HG02973 (cell line): ENCODE measurements around the gene IQSEC1.

ENCODE experiments used
- ATAC-seq: cut with Tn5 transposase; IDR thresholded peaks from one replicate; pipeline ENCODE4 v1.9.1; 2021; ENCODE audit warnings: moderate library complexity; ENCODE audit not compliant: unreplicated experiment

The IQSEC1 gene

GRCh38 chr3:12943124-12944021, 129.9 kb downstream of the IQSEC1 start:
- ATAC-seq = no peak

GRCh38 chr3:12941495-12942023, 131.7 kb downstream of the IQSEC1 start:
- ATAC-seq = no peak

GRCh38 chr3:12940854-12941253, 132.4 kb downstream of the IQSEC1 start:
- ATAC-seq = no peak

GRCh38 chr3:12939137-12939536, 134.1 kb downstream of the IQSEC1 start:
- no peak for ATAC-seq

DNA sequence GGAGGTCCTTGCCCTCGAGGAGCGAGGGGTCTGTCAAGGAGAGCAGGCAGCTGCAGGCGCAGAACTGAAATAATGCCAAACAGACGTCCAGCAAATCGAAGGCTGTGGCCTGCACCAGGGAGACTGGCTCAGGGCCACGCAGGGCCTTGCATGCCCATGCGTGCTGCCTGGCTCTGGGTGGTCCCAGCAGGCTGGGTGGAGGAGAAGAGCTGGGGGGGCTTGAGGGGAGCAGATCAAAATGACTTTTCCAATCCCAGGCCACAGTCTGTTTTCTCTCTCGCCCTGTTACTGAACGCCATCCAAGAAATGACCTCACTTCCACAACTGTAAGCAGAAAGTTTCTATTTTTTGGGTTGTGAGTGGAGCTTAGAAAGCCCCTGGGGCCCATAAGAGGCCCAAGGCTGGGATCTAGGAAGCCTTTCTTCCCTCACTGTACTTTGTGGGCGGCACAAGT, 134.9 kb downstream of the IQSEC1 start:
- ATAC-seq = no peak

- no peak for ATAC-seq
Observed at GRCh38 chr3:12935861-12936830, 137.1 kb downstream of the IQSEC1 start.

GRCh38 chr3:12935023-12935860, 138.0 kb downstream of the IQSEC1 start:
- no peak for ATAC-seq

GRCh38 chr3:12934431-12934830, 138.8 kb downstream of the IQSEC1 start:
- ATAC-seq = no peak

GRCh38 chr3:12933901-12934300, 139.3 kb downstream of the IQSEC1 start:
- no peak for ATAC-seq

DNA sequence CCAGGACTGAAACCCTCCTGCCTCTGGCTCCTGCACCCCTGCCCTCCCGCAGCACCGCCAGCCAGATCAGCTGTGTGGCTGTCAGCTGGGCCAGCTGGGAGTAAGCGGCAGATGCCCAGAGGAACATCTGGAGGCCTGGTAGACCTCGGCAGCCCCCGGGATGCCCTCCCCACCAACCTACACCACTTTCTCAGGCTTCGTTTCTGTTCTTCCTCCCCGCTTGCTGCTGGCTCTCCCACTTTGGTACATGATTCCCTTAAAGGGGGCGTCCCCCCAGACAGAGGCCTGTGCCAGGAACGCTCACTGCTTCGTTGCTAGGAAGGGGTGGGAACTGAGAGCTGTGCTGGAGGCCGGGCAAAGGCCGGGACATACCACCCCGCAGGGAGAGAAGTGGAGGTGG, 140.5 kb downstream of the IQSEC1 start:
- no peak for ATAC-seq

DNA sequence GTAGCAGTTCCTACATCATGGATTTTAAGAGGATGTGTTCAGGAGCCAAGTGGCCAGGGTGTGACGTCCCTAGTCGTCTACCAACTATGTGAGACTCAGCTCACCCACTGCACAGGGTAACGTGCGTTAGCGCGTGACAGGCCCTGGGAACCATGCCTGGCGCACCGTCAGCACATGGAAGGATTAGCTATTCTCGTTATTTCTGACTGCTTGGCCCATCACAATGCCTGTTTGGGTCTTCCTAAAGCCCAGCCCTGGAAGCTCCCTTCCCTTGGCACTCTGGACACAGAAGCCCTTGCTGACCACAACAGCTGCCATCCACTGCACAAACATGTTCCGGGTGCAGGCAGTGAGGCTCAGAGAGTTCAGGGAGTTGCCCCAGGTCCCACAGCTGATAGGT, 140.9 kb downstream of the IQSEC1 start:
- no peak for ATAC-seq

- ATAC-seq = no peak
Observed at GRCh38 chr3:12931273-12931905, 141.8 kb downstream of the IQSEC1 start.

DNA sequence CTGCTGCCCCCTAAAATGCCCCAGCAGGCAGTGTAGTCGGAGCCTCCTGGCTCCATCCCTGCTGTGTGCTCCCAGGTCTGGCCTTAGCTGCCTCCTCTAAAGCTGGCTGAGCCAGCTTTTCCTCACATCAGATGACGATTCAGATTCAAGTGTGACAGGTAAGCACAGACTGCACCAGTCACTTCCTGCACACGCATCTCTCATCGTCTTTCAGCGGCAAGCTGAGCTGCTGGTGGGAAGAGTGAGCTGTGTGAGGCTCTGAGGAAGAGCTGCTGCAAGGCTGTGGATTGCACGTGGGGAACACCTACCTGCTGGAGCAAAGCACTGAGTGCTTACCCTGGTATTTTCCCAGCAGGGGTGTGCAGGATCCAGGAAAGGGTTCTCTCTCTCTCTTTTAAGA, 143.4 kb downstream of the IQSEC1 start:
- no peak for ATAC-seq

DNA sequence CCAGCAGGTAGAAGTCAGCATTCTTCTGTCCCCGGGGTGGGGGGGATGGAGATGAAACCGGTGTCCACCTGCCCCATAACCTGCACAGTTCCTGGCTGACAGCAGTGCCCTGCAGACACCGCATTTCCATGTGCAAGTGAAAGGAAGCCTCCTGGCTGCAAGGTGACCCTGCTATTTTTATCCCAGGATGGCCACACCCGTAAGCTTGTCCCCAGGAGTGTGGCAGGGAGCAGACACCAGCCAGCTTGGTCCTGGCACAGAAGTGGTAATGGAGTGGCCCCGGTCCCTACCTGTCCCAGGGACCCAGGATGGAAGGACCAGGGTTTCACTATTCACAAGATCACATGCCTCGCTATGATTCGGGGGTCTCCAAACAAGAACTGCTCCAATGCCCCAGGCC, 146.6 kb downstream of the IQSEC1 start:
- no peak for ATAC-seq

DNA sequence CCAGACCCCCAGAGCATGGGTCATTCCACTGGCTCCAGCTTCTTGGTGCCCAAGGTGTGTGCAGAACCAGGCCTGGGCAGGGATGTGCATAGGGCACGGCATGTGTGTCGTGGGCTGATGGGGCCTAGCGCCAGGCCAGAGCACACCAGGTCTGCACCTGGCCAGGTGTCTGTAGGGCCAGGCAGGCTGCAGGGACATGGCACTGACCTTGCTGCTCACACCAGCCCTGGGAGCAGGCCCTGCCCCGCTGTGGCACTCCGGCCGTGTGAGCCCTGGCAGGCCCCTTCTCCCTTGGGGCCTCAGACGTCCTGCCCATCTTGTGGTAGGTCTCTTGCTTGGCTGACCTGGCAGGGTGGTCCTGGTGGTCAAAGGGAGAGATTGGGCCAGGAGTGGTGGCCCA, 147.6 kb downstream of the IQSEC1 start:
- no peak for ATAC-seq

DNA sequence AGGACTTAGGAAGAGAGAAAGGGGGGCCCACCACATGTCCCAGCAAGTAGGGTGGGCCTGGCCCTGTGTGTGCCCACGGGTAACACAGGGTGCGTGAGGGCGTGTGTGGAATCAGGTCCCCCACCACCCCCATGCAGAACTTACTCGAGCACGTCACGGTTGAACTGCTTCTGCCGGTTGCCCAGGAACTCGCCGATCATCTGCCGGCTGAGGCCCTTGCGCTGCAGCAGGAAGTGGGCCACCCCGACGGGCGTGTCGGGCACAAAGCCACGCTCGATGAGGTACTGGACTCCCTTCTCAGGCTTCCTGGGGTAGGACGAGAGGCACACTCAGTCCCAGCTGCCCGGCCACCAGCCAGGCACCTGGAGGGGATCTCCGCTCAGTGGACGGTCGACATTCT, 148.8 kb downstream of the IQSEC1 start:
- ATAC-seq = no peak

DNA sequence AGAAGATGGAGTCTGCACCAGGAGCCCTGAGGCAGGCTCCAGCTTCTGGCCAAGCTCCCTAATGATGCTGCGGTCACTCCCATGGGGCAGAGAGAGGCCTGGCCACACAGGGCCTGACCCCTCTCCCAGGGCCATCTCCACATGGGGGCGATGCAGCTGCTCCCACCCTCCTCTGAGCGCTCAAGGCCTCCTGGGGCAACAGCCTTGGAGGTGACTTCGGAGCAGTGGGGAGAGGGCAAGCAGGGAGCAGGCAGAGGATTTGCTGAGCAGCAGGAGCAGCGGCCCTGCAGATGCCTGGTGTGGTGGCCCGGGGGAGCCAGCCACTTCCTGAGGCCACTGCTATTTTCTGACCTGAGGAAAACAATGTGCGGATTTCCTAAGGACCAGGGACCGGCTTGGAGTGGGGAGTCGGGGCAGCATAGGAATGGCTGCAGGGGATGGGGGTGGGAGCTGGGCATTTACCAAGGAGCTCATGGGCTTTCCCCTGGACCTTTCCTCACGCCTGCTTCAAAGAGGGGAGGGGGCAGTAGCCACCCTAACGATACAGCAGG, 150.3 kb downstream of the IQSEC1 start:
- no peak for ATAC-seq

DNA sequence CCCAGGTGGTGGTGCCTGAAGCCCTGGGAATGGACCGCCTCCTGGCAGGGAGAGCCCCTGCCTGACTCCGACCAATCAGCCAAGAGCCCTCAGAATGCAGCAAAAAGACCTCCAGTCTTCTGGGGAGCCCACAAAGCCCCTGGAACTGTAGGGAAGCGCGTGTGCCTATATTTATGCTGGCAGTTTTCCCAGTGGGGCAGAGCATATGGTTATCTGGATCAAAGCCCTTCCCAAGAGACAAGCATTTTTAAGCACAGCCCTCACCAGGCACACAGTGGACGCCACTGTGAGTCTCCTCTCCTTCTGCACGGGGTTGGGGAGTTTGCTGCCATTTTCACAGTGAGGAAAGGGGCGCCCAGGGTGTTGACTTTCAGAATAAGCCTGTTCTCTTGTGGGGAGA, 150.9 kb downstream of the IQSEC1 start:
- ATAC-seq = no peak

GRCh38 chr3:12921736-12922135, 151.5 kb downstream of the IQSEC1 start:
- ATAC-seq = no peak

DNA sequence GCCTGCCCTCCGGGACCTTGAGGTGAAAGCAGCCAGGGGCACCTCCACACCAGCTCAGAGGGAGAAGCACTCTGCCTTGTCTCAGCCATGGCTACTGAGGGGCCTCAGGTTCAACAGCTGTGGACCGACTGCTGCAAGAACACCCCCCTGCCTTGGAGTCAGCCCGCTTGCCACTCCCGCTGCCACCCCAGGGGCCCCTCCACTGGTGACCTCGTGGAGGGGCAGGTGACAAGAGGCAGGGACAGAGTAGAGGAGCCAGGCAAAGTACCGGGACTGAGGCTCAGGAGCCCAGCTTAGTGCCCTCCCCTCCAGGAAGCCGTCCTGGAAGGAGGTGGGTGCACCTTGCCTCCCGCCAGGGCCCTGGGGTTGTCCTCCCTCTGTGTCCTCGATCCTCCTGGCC, 152.3 kb downstream of the IQSEC1 start:
- no peak for ATAC-seq
